HEK293 (cell line): Measurements from ENCODE around the gene UHRF1.

Experiments used
- REST ChIP-seq: fragments of 450-650 bp; formaldehyde crosslinking; IDR thresholded peaks from 2 replicates; pipeline ENCODE4 v1.5.1; 2016; ENCODE audit warnings: missing biosample characterization, missing genetic modification characterization
- YY1 ChIP-seq: fragments of 450-650 bp; formaldehyde crosslinking; IDR thresholded peaks from 2 replicates; pipeline ENCODE4 v1.5.1; 2018; ENCODE audit warnings: missing biosample characterization, missing genetic modification characterization
- ZNF513 ChIP-seq: fragments of 450-650 bp; IDR thresholded peaks from 2 replicates; pipeline ENCODE4 v1.5.1; 2018; ENCODE audit warnings: missing biosample characterization, missing genetic modification characterization
- ZNF791 ChIP-seq: fragments of 450-650 bp; formaldehyde crosslinking; IDR thresholded peaks from 2 replicates; pipeline ENCODE4 v1.5.1; 2016; ENCODE audit warnings: missing biosample characterization, missing genetic modification characterization
- TF ChIP-seq, protein P1 (sequence below): fragments of 450-650 bp; formaldehyde crosslinking; IDR thresholded peaks from 2 replicates; pipeline ENCODE4 v1.5.1; 2016; ENCODE audit warnings: missing biosample characterization, missing genetic modification characterization

- TF ChIP-seq REST (tag by site-specific recombination) (no peak), ZNF513 (tag by site-specific recombination) (no peak), ZNF791 (no peak), YY1 (tag by site-specific recombination) (no peak)
- TF ChIP-seq, protein P1, sequence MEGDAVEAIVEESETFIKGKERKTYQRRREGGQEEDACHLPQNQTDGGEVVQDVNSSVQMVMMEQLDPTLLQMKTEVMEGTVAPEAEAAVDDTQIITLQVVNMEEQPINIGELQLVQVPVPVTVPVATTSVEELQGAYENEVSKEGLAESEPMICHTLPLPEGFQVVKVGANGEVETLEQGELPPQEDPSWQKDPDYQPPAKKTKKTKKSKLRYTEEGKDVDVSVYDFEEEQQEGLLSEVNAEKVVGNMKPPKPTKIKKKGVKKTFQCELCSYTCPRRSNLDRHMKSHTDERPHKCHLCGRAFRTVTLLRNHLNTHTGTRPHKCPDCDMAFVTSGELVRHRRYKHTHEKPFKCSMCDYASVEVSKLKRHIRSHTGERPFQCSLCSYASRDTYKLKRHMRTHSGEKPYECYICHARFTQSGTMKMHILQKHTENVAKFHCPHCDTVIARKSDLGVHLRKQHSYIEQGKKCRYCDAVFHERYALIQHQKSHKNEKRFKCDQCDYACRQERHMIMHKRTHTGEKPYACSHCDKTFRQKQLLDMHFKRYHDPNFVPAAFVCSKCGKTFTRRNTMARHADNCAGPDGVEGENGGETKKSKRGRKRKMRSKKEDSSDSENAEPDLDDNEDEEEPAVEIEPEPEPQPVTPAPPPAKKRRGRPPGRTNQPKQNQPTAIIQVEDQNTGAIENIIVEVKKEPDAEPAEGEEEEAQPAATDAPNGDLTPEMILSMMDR (tag by site-specific recombination), result no peak
Observed at GRCh38 chr19:4911314-4911713, 2.0 kb downstream of the UHRF1 start.
